Measurements from ENCODE around the gene UMAD1. TPM values are rescaled to one million over a fixed set of nuclear protein-coding genes. Genes with fewer than 3 reads are reported as not detected.

Gene UMAD1
- total RNA-seq, 1 donor from 2014 or later = 13.6 TPM

- intact Hi-C loops (cut with micrococcal nuclease) = no loop called here
Observed at GRCh38 chr7:7687800-7688199, 47.2 kb downstream of the UMAD1 start.

- intact Hi-C loops (cut with micrococcal nuclease) = no loop called here
Observed at GRCh38 chr7:7688310-7688709, 47.8 kb downstream of the UMAD1 start.

GRCh38 chr7:7688956-7689355 lies 48.4 kb downstream of the UMAD1 start:
- intact Hi-C loops (cut with micrococcal nuclease) = no loop called here

GRCh38 chr7:7693881-7694280 lies 53.3 kb downstream of the UMAD1 start:
- intact Hi-C loops (cut with micrococcal nuclease) = no loop called here

- intact Hi-C loops (cut with micrococcal nuclease) = no loop called here
Observed at GRCh38 chr7:7694542-7694941, 54.0 kb downstream of the UMAD1 start.

GRCh38 chr7:7695111-7695817 lies 54.7 kb downstream of the UMAD1 start:
- intact Hi-C loops (cut with micrococcal nuclease) = no loop called here

GRCh38 chr7:7696458-7697119 lies 56.0 kb downstream of the UMAD1 start:
- intact Hi-C loops (cut with micrococcal nuclease) = no loop called here

GRCh38 chr7:7698930-7699329 lies 58.4 kb downstream of the UMAD1 start:
- intact Hi-C loops (cut with micrococcal nuclease) = no loop called here

- intact Hi-C loops (cut with micrococcal nuclease) = no loop called here
Observed at GRCh38 chr7:7699380-7699779, 58.8 kb downstream of the UMAD1 start.

GRCh38 chr7:7699970-7700369 lies 59.4 kb downstream of the UMAD1 start:
- intact Hi-C loops (cut with micrococcal nuclease) = no loop called here

- intact Hi-C loops (cut with micrococcal nuclease) = no loop called here
Observed at GRCh38 chr7:7701527-7701926, 61.0 kb downstream of the UMAD1 start.

- intact Hi-C loops (cut with micrococcal nuclease) = no loop called here
Observed at GRCh38 chr7:7702826-7703225, 62.3 kb downstream of the UMAD1 start.

- intact Hi-C loops (cut with micrococcal nuclease) = no loop called here
Observed at GRCh38 chr7:7703427-7703826, 62.9 kb downstream of the UMAD1 start.

- intact Hi-C loops (cut with micrococcal nuclease) = no loop called here
Observed at GRCh38 chr7:7704867-7705266, 64.3 kb downstream of the UMAD1 start.

GRCh38 chr7:7705318-7705717 lies 64.8 kb downstream of the UMAD1 start:
- intact Hi-C loops (cut with micrococcal nuclease) = no loop called here

- intact Hi-C loops (cut with micrococcal nuclease) = no loop called here
Observed at GRCh38 chr7:7706101-7706511, 65.6 kb downstream of the UMAD1 start.

- intact Hi-C loops (cut with micrococcal nuclease) = no loop called here
Observed at GRCh38 chr7:7706556-7707172, 66.1 kb downstream of the UMAD1 start.

- intact Hi-C loops (cut with micrococcal nuclease) = no loop called here
Observed at GRCh38 chr7:7707246-7707645, 66.7 kb downstream of the UMAD1 start.

GRCh38 chr7:7707806-7708205 lies 67.3 kb downstream of the UMAD1 start:
- intact Hi-C loops (cut with micrococcal nuclease) = no loop called here

GRCh38 chr7:7709291-7709690 lies 68.7 kb downstream of the UMAD1 start:
- intact Hi-C loops (cut with micrococcal nuclease) = no loop called here

- intact Hi-C loops (cut with micrococcal nuclease) = no loop called here
Observed at GRCh38 chr7:7710469-7710868, 69.9 kb downstream of the UMAD1 start.

GRCh38 chr7:7713730-7714129 lies 73.2 kb downstream of the UMAD1 start:
- intact Hi-C loops (cut with micrococcal nuclease) = no loop called here

- intact Hi-C loops (cut with micrococcal nuclease) = loop anchor here (2.0 kb wide), 2 partner anchors 150 to 408 kb away; no protein-coding TSS in a partner anchor
Observed at GRCh38 chr7:7718492-7718891, 77.9 kb downstream of the UMAD1 start, which contains the start of gene RPA3. Gene RPA3 (minus strand): TSS chr7:7718607. CDS start chr7:7640418, 78,189 bp downstream.

Data from T-helper 1 cell treated with Interleukin-12 subunit alpha and Interleukin-12 subunit beta and Interleukin-4 antibody, amounts not matched to agents 30 ng/mL and 1 ng/mL, for 36 hours (primary cell).